Fibroblast of lung (primary cell): ENCODE data around the gene ALDH4A1. TPM values are rescaled to one million over a fixed set of nuclear protein-coding genes. Genes with fewer than 3 reads are reported as not detected.

Experiments used
- DNase-seq, 2 donors: peaks; one replicate each; pipeline versions ENCODE4 v3.0.0 to v3.0.0-alpha.2; 2010; ENCODE audit warnings: low read depth in 2 of 2
- H2AFZ ChIP-seq: 2 replicates; pipeline ENCODE4 v1.5.1; 2012; ENCODE audit warnings: low read length, control low read depth, inconsistent platforms
- H3K27ac ChIP-seq: 2 replicates; pipeline ENCODE4 v1.5.1; 2011; ENCODE audit warnings: low read length, control low read depth; ENCODE audit not compliant: insufficient read depth
- H3K27me3 ChIP-seq: 2 replicates; pipeline ENCODE4 v1.5.1; 2011; ENCODE audit warnings: mild to moderate bottlenecking, low read length; ENCODE audit not compliant: control insufficient read depth, insufficient read depth
- H3K36me3 ChIP-seq: 2 replicates; pipeline ENCODE4 v1.5.1; 2011; ENCODE audit warnings: low read length; ENCODE audit not compliant: control insufficient read depth, insufficient read depth
- H3K4me1 ChIP-seq: 2 replicates; pipeline ENCODE4 v1.5.1; 2011; ENCODE audit warnings: low read length; ENCODE audit not compliant: control insufficient read depth, insufficient read depth; ENCODE audit errors: extremely low read depth
- H3K4me2 ChIP-seq: 2 replicates; pipeline ENCODE4 v1.5.1; 2011; ENCODE audit warnings: low read length, control low read depth; ENCODE audit not compliant: insufficient read depth; ENCODE audit errors: extremely low read depth
- H3K4me3 ChIP-seq, 4 experiments: fragments of 200-600 bp in 1 of 4; sonication (generic) in 1 of 4; replicated peaks in 1 of 4; 2 replicates each; pipeline ENCODE4 v1.5.1; 2011 to 2016; ENCODE audit warnings: low read length in 4 of 4, low read depth in 3 of 4, mild to moderate bottlenecking in 3 of 4, control low read depth in 2 of 4, inconsistent platforms in 1 of 4, mixed read lengths in 1 of 4; ENCODE audit not compliant: insufficient read depth in 1 of 4; ENCODE audit errors: control extremely low read depth in 1 of 4
- H3K79me2 ChIP-seq: 2 replicates; pipeline ENCODE4 v1.5.1; 2012; ENCODE audit warnings: mild to moderate bottlenecking, low read length, inconsistent platforms; ENCODE audit not compliant: control insufficient read depth, insufficient read depth
- H3K9ac ChIP-seq: 2 replicates; pipeline ENCODE4 v1.5.1; 2011; ENCODE audit warnings: mild to moderate bottlenecking, low read length, control low read depth; ENCODE audit not compliant: insufficient read depth
- H3K9me3 ChIP-seq: 2 replicates; pipeline ENCODE4 v1.5.1; 2012; ENCODE audit warnings: low read depth, low read length; ENCODE audit not compliant: control insufficient read depth, insufficient read depth
- H4K20me1 ChIP-seq: 2 replicates; pipeline ENCODE4 v1.5.1; 2011; ENCODE audit warnings: low read length; ENCODE audit not compliant: control insufficient read depth, insufficient read depth; ENCODE audit errors: extremely low read depth
- EZH2 ChIP-seq: IDR thresholded peaks from 2 replicates; pipeline ENCODE4 v1.5.1; 2012; ENCODE audit warnings: low read length, control low read depth, mild to moderate bottlenecking; ENCODE audit errors: missing control alignments
- polyA plus RNA-seq, 2 donors: library from polyadenylated mRNA; depleted of rRNA in 1 of 2; stranded (reverse) in 1 of 2; unstranded in 1 of 2; fragments of >200 nt; gene quantifications; 2 replicates each; pipeline ENCODE4 v1.2.1, GENCODE V29; 2011 to 2012; ENCODE audit warnings: missing spikeins in 1 of 2
- total RNA-seq: library from RNA; depleted of rRNA; stranded (reverse); fragments of >200 nt; gene quantifications from 2 replicates; pipeline ENCODE4 v1.2.1, GENCODE V29; 2014
- TF ChIP-seq, protein P1 (sequence below), 2 donors: IDR thresholded peaks in 1 of 2; conservative IDR thresholded peaks in 1 of 2; 1 replicate in 1 of 2; 2 replicates in 1 of 2; pipeline ENCODE4 v1.5.1; 2011 to 2012; ENCODE audit warnings: low read length in 2 of 2, control low read depth in 1 of 2, inconsistent platforms in 1 of 2, low read depth in 1 of 2, mild to moderate bottlenecking in 1 of 2

Gene ALDH4A1
- total and polyA plus RNA-seq, 2 donors (not counting 1 experiment from before 2014, with no cell fraction given): 6.9 to 11.9 TPM

DNA sequence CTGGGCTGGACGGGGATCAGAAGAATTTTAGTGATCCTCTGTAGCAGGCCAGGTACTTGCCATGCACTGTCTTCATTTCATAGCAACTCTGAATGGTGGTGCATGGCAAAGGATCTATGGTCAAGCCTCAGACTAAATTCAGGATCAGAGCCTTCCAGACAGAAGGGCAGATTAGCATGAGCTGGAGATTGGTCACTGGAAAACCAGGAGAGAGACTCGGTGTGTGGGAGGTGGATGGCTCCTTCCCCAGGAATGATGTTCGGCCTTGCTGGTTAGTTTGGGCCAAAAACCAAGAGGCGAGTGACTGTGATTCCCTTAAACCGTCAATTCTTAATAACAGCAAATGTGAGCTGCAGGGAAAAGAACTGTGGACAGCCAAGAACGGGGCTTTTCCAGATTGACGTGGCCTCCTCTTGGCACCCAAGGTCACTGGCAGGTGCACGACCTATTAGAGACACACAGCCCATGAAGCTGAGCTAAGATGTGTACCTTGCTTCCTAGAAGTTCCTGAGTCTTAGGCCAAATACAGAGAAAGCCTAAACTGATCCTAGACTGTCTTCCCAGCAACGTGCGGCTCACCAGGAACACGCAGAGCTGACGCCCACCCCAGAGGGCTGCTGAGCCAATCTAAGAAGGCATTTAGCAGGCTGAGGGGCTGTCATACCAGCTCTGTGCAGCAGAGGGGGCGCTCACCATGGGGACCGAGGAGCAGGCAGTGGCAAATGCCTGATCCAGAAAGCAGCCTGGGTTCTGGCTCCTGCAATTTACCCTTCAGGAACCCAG is 18.5 kb downstream of the ALDH4A1 start:
- Histone ChIP-seq H3K4me1 (no peaks in the 10 kb centered on the region), H3K9ac (no peak overlapping the region), H3K27me3 (no peaks in the 10 kb centered on the region), H3K4me3 (no peak overlapping the region), H2AFZ (no peak overlapping the region), H3K27ac (no peak overlapping the region), H3K9me3 (no peaks in the 10 kb centered on the region), H3K36me3 (no peaks in the 10 kb centered on the region), H4K20me1 (peaks cover 2% of the 10 kb centered on the region), H3K79me2 (no peaks in the 10 kb centered on the region), H3K4me2 (no peak overlapping the region)
- TF ChIP-seq EZH2: no peak
- TF ChIP-seq, protein P1, sequence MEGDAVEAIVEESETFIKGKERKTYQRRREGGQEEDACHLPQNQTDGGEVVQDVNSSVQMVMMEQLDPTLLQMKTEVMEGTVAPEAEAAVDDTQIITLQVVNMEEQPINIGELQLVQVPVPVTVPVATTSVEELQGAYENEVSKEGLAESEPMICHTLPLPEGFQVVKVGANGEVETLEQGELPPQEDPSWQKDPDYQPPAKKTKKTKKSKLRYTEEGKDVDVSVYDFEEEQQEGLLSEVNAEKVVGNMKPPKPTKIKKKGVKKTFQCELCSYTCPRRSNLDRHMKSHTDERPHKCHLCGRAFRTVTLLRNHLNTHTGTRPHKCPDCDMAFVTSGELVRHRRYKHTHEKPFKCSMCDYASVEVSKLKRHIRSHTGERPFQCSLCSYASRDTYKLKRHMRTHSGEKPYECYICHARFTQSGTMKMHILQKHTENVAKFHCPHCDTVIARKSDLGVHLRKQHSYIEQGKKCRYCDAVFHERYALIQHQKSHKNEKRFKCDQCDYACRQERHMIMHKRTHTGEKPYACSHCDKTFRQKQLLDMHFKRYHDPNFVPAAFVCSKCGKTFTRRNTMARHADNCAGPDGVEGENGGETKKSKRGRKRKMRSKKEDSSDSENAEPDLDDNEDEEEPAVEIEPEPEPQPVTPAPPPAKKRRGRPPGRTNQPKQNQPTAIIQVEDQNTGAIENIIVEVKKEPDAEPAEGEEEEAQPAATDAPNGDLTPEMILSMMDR (conservative IDR thresholded peaks at IDR 0.05 in 1 of 2, IDR thresholded peaks at IDR 0.05 in 1 of 2; ENCODE audit: low read depth in 1 of 2, low read length in 2 of 2): peak; percentile 93 to 96
- peak; percentile 63 to 64 for DNase-seq

DNA sequence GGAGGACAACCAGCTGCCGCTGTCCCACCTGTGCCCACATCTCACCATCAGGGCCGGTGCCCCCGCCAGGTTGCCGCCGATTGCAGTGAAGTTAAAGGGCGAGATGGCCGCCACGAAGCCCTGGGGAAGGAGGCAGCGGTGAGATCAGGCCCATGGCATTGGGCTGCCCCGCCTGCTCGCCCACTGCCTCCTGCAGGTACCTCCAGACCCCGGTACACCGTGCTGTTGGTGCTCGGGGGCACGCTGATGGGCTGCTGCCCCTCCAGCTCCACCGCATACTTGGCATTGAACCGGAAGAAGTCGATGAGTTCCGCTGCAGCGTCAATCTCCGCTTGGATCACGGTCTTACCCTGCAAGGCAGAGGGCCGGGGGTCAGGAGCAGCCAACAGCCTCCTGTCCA is 19.3 kb downstream of the ALDH4A1 start:
- Histone ChIP-seq H3K27ac (no peak overlapping the region), H2AFZ (no peak overlapping the region), H3K27me3 (no peaks in the 10 kb centered on the region), H3K79me2 (no peaks in the 10 kb centered on the region), H3K9ac (no peak overlapping the region), H3K9me3 (no peaks in the 10 kb centered on the region), H4K20me1 (peaks cover 2% of the 10 kb centered on the region), H3K36me3 (no peaks in the 10 kb centered on the region), H3K4me2 (no peak overlapping the region), H3K4me1 (no peaks in the 10 kb centered on the region), H3K4me3 (no peak overlapping the region)
- no peak for DNase-seq
- no peak for TF ChIP-seq EZH2
- TF ChIP-seq, protein P1 (conservative IDR thresholded peaks at IDR 0.05 in 1 of 2, IDR thresholded peaks at IDR 0.05 in 1 of 2; ENCODE audit: low read depth in 1 of 2, low read length in 2 of 2): no peak

DNA sequence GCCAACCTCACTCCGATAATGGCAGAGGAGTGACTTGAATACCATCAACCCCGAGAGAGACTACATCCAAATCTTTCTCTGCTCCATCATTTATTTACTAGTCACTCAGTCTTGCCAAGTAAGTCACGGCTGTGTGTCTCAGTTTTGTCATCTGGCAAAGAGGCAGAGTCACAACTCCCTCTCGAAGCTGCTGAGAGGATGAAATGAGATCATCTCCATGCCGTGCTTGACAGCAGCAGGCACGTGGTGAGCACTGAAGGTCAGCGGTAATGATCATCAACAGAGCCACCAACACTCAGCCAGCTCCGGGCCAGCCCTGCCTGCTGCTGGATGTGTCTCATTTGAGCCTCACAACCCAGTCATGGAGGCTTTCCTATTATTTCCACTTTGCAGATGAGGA is 19.9 kb downstream of the ALDH4A1 start:
- no peak for TF ChIP-seq EZH2
- TF ChIP-seq, protein P1 (conservative IDR thresholded peaks at IDR 0.05 in 1 of 2, IDR thresholded peaks at IDR 0.05 in 1 of 2; ENCODE audit: low read depth in 1 of 2, low read length in 2 of 2): no peak
- H3K79me2 ChIP-seq: no peaks in the 10 kb centered on the region
- no peak overlapping the region for H3K4me3 ChIP-seq
- no peaks in the 10 kb centered on the region for H3K36me3 ChIP-seq
- H3K9me3 ChIP-seq: no peaks in the 10 kb centered on the region
- H2AFZ ChIP-seq: no peak overlapping the region
- peak in 1 of 2 donors; percentile 58 for DNase-seq
- H3K27me3 ChIP-seq: no peaks in the 10 kb centered on the region
- no peaks in the 10 kb centered on the region for H3K4me1 ChIP-seq
- H3K27ac ChIP-seq: no peak overlapping the region
- no peak overlapping the region for H3K4me2 ChIP-seq
- peaks cover 2% of the 10 kb centered on the region for H4K20me1 ChIP-seq
- no peak overlapping the region for H3K9ac ChIP-seq
